ENCODE data around the gene RNF208.

Gene RNF208

GRCh38 chr9:137237759-137238726 lies 16.0 kb upstream of the RNF208 start:
- DNase-seq, result no peak

- no peak for DNase-seq
Measured at GRCh38 chr9:137236936-137237421, 14.9 kb upstream of the RNF208 start.

GRCh38 chr9:137236238-137236935 lies 14.3 kb upstream of the RNF208 start:
- DNase-seq, result peak; percentile 80 to 88 (median 85)

DNA sequence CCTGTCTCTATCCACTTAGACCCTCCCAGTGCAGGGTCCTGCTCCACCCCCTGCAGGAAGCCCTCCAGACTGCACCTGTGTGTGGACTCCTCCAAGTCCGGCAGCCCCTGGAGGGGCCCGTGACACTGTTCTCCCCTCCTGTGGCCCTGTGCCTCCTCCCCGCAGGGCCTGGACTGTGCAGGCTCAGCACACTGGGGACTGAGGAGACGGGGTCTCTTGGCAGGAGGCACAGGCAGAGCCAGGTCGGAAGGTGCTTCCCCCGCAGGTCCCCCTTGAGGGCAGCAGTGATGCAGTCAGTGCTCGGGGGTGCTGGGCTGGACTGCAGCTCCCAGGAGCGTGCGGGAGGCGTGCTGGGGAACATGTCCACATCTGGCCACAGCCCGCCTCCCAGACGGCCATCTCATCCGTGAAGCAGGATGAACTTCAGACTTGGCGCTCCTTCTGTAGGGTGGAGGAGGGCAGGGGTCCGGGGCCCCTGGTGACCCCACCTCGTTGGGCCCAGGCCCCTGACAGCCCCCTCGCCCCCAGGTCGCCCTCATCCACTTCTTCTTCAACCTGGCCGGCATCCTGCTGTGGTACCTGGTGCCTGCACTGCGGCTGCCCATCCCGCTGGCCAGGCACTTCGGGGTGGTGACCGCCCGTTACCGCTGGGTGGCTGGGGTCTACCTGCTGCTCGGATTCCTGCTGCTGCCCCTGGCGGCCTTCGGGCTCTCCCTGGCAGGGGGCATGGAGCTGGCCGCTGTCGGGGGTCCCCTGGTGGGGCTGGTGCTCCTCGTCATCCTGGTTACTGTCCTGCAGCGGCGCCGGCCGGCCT lies 13.6 kb upstream of the RNF208 start:
- no peak for DNase-seq

- no peak for DNase-seq
Measured at GRCh38 chr9:137234758-137235423, 12.9 kb upstream of the RNF208 start.

- no peak for DNase-seq
Measured at GRCh38 chr9:137234055-137234697, 12.1 kb upstream of the RNF208 start.

GRCh38 chr9:137233143-137233980 lies 11.3 kb upstream of the RNF208 start:
- DNase-seq, result no peak

DNA sequence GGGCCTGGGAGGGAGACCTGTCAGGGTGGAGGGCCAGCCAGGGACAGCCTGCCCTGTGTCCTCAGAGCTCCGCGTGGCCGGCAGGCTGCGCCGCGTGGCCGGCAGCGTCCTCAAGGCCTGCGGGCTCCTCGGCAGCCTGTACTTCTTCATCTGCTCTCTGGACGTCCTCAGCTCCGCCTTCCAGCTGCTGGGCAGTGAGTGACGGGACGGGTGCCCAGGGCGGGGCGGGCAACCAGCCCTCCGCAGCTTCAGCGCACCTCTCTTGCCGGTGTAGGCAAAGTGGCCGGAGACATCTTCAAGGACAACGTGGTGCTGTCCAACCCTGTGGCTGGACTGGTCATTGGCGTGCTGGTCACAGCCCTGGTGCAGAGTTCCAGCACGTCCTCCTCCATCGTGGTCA lies 10.5 kb upstream of the RNF208 start:
- DNase-seq, result no peak

DNA sequence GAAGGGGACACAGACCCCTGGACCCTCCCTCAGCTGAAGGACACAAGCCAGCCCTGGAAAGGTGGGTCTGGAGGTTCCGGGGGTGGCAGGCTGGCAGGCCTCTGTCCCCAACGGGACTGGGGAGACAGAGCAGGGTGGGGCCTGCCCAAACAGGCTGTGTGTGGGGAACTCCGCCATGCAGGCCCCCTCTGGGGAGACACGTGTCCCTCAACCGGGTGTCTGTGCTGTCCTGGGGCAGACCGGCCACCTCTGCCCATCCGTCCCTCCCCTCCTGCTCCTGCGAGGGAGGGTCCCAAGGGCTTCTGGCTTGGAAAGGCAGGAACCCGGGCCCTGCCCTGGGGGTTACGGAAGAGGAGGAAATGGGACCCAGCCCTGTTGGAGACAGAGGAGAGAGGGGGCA lies 10.1 kb upstream of the RNF208 start:
- DNase-seq, result no peak

- no peak for DNase-seq
Measured at GRCh38 chr9:137231372-137232039, 9.5 kb upstream of the RNF208 start.

GRCh38 chr9:137230705-137231371 lies 8.8 kb upstream of the RNF208 start, which contains the start of gene SLC34A3:
TSS of gene SLC34A3 (plus strand) at chr9:137230901. CDS start at chr9:137231703, 802 bp downstream.
- no peak for DNase-seq

DNA sequence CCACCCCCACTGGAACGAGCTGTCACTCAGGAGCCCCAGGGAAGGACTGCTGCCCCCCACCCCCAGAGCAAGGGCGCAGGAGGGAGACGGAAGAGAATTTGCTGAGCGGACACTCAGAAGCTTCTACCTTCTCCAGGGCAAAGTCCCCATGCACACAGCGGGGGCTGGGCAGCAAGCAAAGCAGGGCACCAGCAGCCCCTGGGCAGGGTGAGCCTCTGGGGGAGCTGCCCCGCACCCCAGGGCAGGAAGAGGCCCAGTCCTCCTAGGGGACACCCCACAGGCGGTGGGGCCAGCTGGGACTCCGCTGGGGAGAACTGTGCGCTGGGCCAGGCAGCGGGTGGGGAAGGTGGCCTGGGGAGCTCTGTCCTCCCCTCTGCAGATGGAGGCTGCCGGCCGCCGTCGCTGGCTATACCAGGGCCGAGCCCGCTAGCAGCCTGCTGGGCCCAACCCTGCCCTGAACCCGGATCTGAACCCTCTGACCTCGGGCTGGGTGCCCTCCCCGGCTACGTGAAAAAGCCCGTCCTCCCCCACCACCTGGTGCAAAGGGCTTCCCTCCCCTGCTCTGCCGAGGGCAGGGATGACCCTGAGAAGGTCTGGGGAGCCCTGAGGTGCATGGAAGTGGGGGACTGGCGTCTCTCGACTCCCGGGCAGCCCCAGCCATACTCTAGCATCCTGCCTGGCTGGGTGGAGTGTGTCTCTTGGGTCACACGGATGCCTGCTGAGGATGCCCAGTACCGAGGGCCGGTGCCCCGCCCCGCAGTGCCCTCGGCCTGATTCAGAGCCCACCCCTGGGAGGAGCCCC lies 8.1 kb upstream of the RNF208 start:
- DNase-seq, result no peak

- DNase-seq, result no peak
Measured at GRCh38 chr9:137228968-137229896, 7.2 kb upstream of the RNF208 start.

DNA sequence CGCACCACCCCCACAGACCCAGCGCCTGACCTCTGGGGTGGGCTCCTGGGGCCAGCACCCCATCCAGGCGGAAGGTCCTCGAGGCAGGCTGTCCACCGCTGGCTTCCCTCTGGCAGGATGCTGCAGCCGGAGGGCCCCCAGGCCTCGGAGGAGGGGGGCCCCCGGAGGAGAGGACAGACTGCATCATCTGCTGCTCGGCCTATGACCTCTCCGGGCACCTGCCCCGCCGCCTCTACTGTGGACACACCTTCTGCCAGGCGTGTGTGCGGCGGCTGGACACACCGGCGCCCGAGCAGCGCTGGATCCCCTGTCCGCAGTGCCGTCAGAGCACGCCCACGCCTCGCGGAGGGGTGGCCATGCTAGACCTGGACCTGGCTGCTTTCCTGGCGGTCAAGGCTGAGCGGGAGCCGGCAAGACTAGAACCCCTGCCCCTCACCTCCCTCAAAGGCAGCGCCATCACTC lies 6.5 kb upstream of the RNF208 start:
- no peak for DNase-seq

DNA sequence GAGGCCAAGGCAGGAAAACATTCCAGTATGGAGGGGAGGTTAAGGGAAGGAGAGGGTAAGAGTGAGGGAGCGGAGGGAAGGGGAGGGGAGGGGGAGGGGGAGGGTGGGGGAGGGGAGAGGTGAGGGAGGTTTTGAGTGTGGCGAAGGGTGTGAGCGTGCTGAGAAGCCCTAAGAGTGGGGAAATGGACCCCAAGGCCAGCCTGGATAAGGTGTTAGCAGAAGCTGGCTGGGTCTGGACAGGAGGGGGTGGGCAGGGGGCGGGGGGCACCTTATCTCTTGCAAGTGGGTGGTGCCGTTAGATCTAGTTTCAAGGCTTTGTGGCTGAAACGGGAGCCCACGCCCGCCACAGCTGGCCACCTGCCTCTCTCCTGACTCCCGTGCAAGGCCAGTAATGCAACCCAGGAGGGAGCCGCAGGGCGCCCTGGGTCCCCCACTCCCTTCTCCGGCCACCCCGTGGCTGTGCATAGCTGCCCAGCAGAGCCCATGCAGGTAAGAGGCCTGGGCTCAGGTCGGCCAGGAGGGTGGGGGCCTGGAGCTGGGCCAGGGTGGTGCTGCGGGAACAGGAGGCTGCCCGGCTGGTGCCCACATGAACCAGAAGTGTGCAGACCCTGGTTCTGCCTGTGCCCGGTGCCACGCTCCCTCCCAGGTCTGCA lies 5.9 kb upstream of the RNF208 start:
- no peak for DNase-seq

- DNase-seq, result peak; percentile 59 to 82 (median 69)
Measured at GRCh38 chr9:137227054-137227852, 5.2 kb upstream of the RNF208 start, which contains the start of gene RNF224. TSS of gene RNF224 (plus strand) at chr9:137227502. CDS start at chr9:137228336, 834 bp downstream.

Data from T-helper 2 cell (primary cell).